ENCODE results near the gene NCK2.

Gene NCK2

GRCh38 chr2:105779394-105779793, 34.7 kb downstream of the NCK2 start:
- DNase-seq = no peak

GRCh38 chr2:105780606-105781005, 35.9 kb downstream of the NCK2 start:
- no peak for DNase-seq

GRCh38 chr2:105781274-105781978, 36.7 kb downstream of the NCK2 start:
- DNase-seq = no peak

GRCh38 chr2:105782123-105782522, 37.4 kb downstream of the NCK2 start:
- DNase-seq = no peak

- no peak for DNase-seq
Observed at GRCh38 chr2:105782646-105783045, 37.9 kb downstream of the NCK2 start.

GRCh38 chr2:105783151-105783738, 38.5 kb downstream of the NCK2 start:
- DNase-seq = no peak

- no peak for DNase-seq
Observed at GRCh38 chr2:105783972-105784371, 39.3 kb downstream of the NCK2 start.

GRCh38 chr2:105784589-105784988, 39.9 kb downstream of the NCK2 start:
- no peak for DNase-seq

- DNase-seq = no peak
Observed at GRCh38 chr2:105785095-105785847, 40.6 kb downstream of the NCK2 start.

GRCh38 chr2:105786231-105787230, 41.8 kb downstream of the NCK2 start:
- no peak for DNase-seq

GRCh38 chr2:105787376-105788318, 42.9 kb downstream of the NCK2 start:
- DNase-seq = no peak

GRCh38 chr2:105788670-105789290, 44.1 kb downstream of the NCK2 start:
- DNase-seq = no peak

GRCh38 chr2:105789745-105790460, 45.2 kb downstream of the NCK2 start:
- DNase-seq = peak; percentile 75

GRCh38 chr2:105790461-105791149, 45.9 kb downstream of the NCK2 start:
- no peak for DNase-seq

GRCh38 chr2:105791229-105791628, 46.5 kb downstream of the NCK2 start:
- no peak for DNase-seq

- DNase-seq = no peak
Observed at GRCh38 chr2:105792561-105792960, 47.8 kb downstream of the NCK2 start.

- no peak for DNase-seq
Observed at GRCh38 chr2:105793196-105793975, 48.7 kb downstream of the NCK2 start.

GRCh38 chr2:105794926-105795574, 50.3 kb downstream of the NCK2 start:
- no peak for DNase-seq

GRCh38 chr2:105795575-105795934, 50.8 kb downstream of the NCK2 start:
- peak; percentile 77 for DNase-seq
